HepG2 (cell line): ENCODE results near the gene FXR2. TPM values are rescaled to one million over a fixed set of nuclear protein-coding genes. Genes with fewer than 3 reads are reported as not detected.
A peak's percentile ranks its signal among the peaks of the same experiment; 100 is the strongest.

Source experiments
- ARID4A ChIP-seq: sonication (generic); formaldehyde crosslinking; IDR thresholded peaks from 2 replicates; pipeline ENCODE4 v1.5.0; 2020; ENCODE audit warnings: mild to moderate bottlenecking, missing genetic modification reagents, borderline replicate concordance
- GATAD2A ChIP-seq: IDR thresholded peaks from 2 replicates; pipeline ENCODE4 v1.6.1; 2016
- KLF9 ChIP-seq: IDR thresholded peaks from 2 replicates; pipeline ENCODE4 v1.6.1; 2016; ENCODE audit warnings: low read depth
- MATR3 ChIP-seq: sonication (generic); formaldehyde crosslinking; IDR thresholded peaks from 2 replicates; pipeline ENCODE4 v1.4.0; 2020; ENCODE audit warnings: missing genetic modification reagents
- MED1 ChIP-seq: sonication (generic); formaldehyde crosslinking; IDR thresholded peaks from 2 replicates; pipeline ENCODE4 v1.4.0; 2020; ENCODE audit warnings: missing genetic modification reagents
- PAXIP1 ChIP-seq: sonication (generic); formaldehyde crosslinking; conservative IDR thresholded peaks from 2 replicates; pipeline ENCODE4 v1.4.0; 2020; ENCODE audit warnings: mild to moderate bottlenecking, missing genetic modification reagents, moderate library complexity
- SALL2 ChIP-seq: sonication (generic); formaldehyde crosslinking; IDR thresholded peaks from 2 replicates; pipeline ENCODE4 v1.8.1; 2023; ENCODE audit warnings: mild to moderate bottlenecking, missing genetic modification reagents, inconsistent platforms
- SRSF1 ChIP-seq: fragments of 200-400 bp; formaldehyde crosslinking; optimal IDR thresholded peaks from 2 replicates; pipeline ENCODE3; 2017; ENCODE audit warnings: mild to moderate bottlenecking, low read depth, low read length, moderate library complexity
- TFDP1 ChIP-seq: IDR thresholded peaks from 2 replicates; pipeline ENCODE4 v1.6.1; 2016; ENCODE audit warnings: missing compliant biosample characterization, missing genetic modification reagents, borderline replicate concordance
- UBTF ChIP-seq: sonication (generic); formaldehyde crosslinking; IDR thresholded peaks from 2 replicates; pipeline ENCODE4 v1.4.0; 2020; ENCODE audit warnings: mild to moderate bottlenecking, missing genetic modification reagents
- ZEB1 ChIP-seq: IDR thresholded peaks from 2 replicates; pipeline ENCODE4 v1.6.1; 2012; ENCODE audit warnings: mild to moderate bottlenecking, low read depth, inconsistent platforms; ENCODE audit not compliant: insufficient replicate concordance
- ZMAT3 ChIP-seq: sonication (generic); formaldehyde crosslinking; conservative IDR thresholded peaks from 2 replicates; pipeline ENCODE4 v1.7.0; 2021; ENCODE audit warnings: missing genetic modification reagents
- ZNF263 ChIP-seq: sonication (generic); formaldehyde crosslinking; IDR thresholded peaks from 2 replicates; pipeline ENCODE4 v1.4.0; 2020; ENCODE audit warnings: missing genetic modification reagents
- ZNF274 ChIP-seq: sonication (generic); formaldehyde crosslinking; IDR thresholded peaks from 2 replicates; pipeline ENCODE4 v1.5.1; 2020; ENCODE audit warnings: mild to moderate bottlenecking, missing genetic modification reagents
- ZNF770 ChIP-seq: sonication (generic); formaldehyde crosslinking; IDR thresholded peaks from 2 replicates; pipeline ENCODE4 v1.5.0; 2020; ENCODE audit warnings: mild to moderate bottlenecking, missing genetic modification reagents
- polyA plus RNA-seq, 8 experiments: library from polyadenylated mRNA; depleted of rRNA in 3 of 8; stranded (reverse) in 7 of 8; unstranded in 1 of 8; fragments of >200 nt; fragmentation: Illumina TruSeq in 4 of 8; extraction: Trizol in 4 of 8; gene quantifications; 2 replicates each; pipeline versions ENCODE4 v1.2.1 to v1.2.3, GENCODE V29; 2011 to 2016; ENCODE audit warnings: low read depth in 4 of 8, missing spikeins in 1 of 8, mixed read lengths in 1 of 8; ENCODE audit not compliant: insufficient read depth in 1 of 8
- total RNA-seq, 5 experiments: library from RNA; depleted of rRNA; stranded (reverse); fragments of >200 nt; fragmentation: Illumina TruSeq; extraction: Trizol; gene quantifications; 2 replicates each; pipeline ENCODE4 v1.2.3, GENCODE V29; 2016; ENCODE audit warnings: low read depth in 1 of 5

Gene FXR2
- total and polyA plus RNA-seq, 2 of the 13 experiments (the other 11 are each of a cell fraction or from before 2014, with no cell fraction given), result 20.9 to 24.4 TPM

GRCh38 chr17:7557775-7558543 is 56.7 kb downstream of the FXR2 start (continued):
- TF ChIP-seq ARID4A (0 out of 2 replicates have a peak, but pooled peaks have one; percentile 55), KLF9 (no peak), ZMAT3 (CRISPR knock-in tag) (0 out of 2 replicates have a peak, but pooled peaks have one; percentile 16), ZNF263 (CRISPR knock-in tag) (peak; percentile 70), ZNF770 (0 out of 2 replicates have a peak, but pooled peaks have one; percentile 13), SRSF1 (peak; percentile 11), UBTF (CRISPR knock-in tag) (peak; percentile 64; the same call in 1 of the 2 replicates), TFDP1 (CRISPR knock-in tag) (peak; percentile 42; the same call in 1 of the 2 replicates), ZNF274 (CRISPR knock-in tag) (peak; percentile 37; the same call in 1 of the 2 replicates), MATR3 (CRISPR knock-in tag) (no peak), GATAD2A (CRISPR knock-in tag) (peak; percentile 61; the same call in 1 of the 2 replicates), MED1 (CRISPR knock-in tag) (peak; percentile 25; the same call in 1 of the 2 replicates), ZEB1 (peak; percentile 41), SALL2 (CRISPR knock-in tag) (no peak), PAXIP1 (CRISPR knock-in tag) (peak; percentile 39)
